Measurements from ENCODE around the gene KLHL42. TPM values are rescaled to one million over a fixed set of nuclear protein-coding genes. Genes with fewer than 3 reads are reported as not detected.

The KLHL42 gene
- total and polyA plus RNA-seq, 2 of the 8 experiments (the other 6 are each of a cell fraction or from before 2014, with no cell fraction given) = 13.6 to 21.6 TPM

- TF ChIP-seq EZH2 (IDR thresholded peaks at IDR 0.05; ENCODE audit: low read depth, low read length, severe bottlenecking) = no peak
- no peak for TF ChIP-seq CBX8 (IDR thresholded peaks at IDR 0.05; ENCODE audit: borderline replicate concordance, low read depth, low read length)
- no peak for TF ChIP-seq NRF1 (IDR thresholded peaks at IDR 0.05; ENCODE audit: low read depth, low read length)
These were observed 47.8 kb upstream of the KLHL42 start (continued) for GRCh38 chr12:27732281-27732680.

Data from H1 (cell line).